ENCODE results near the gene NACA.

Gene NACA

GRCh38 chr12:56687223-56688128, 37.6 kb downstream of the NACA start:
- DNase-seq = peak; percentile 25

DNA sequence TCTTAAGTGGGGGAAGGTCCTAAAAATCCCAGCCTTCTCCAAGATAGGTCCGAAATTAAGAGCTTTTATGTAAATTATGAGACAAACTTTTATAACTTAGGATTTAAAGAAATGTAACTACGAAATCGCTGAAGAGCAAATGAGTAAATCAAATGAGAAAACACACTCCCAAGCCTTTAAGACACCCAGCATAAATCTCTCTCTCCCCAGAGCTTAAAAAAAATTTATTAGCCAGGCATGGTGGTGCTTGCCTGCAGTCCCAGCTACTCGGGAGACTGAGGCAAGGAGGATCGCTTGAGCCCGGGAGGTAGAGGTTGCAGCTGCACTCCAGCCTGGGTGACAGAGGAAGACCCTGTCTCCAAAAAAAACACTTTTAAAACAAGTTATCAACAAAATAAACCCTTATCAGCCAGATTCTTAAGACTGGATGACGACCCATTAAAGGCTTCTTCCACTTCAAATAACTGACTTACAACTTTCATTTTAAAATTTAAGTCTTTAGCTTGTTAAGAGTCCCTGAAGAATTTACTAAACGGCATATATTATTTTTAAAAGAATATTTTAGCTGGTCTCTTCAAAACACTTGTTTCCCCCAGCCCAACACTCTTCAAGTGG, 40.2 kb downstream of the NACA start:
- no peak for DNase-seq

- DNase-seq = no peak
These were observed 42.8 kb downstream of the NACA start for GRCh38 chr12:56682323-56682722.

- no peak for DNase-seq
These were observed 45.1 kb downstream of the NACA start for GRCh38 chr12:56679883-56680575.

DNA sequence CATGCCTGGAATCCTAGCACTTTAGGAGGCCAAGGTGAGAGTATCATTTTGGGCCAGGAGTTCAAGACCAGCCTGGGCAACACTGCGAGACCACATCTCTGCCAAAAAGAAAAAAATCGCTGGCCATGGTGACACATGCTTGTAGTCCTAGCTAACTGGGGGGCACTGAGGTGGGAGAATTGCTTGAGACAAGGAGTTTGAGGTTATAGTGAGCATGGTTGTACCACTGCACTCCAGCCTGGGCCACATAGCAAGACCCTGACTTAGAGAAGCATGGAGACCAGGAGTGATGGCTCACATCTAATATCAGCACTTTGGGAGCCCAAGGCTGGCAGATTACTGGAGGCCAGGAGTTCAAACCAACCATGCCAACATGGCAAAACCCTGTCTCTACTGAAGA, 46.2 kb downstream of the NACA start:
- no peak for DNase-seq

- no peak for DNase-seq
These were observed 47.4 kb downstream of the NACA start for GRCh38 chr12:56677680-56678079.

DNA sequence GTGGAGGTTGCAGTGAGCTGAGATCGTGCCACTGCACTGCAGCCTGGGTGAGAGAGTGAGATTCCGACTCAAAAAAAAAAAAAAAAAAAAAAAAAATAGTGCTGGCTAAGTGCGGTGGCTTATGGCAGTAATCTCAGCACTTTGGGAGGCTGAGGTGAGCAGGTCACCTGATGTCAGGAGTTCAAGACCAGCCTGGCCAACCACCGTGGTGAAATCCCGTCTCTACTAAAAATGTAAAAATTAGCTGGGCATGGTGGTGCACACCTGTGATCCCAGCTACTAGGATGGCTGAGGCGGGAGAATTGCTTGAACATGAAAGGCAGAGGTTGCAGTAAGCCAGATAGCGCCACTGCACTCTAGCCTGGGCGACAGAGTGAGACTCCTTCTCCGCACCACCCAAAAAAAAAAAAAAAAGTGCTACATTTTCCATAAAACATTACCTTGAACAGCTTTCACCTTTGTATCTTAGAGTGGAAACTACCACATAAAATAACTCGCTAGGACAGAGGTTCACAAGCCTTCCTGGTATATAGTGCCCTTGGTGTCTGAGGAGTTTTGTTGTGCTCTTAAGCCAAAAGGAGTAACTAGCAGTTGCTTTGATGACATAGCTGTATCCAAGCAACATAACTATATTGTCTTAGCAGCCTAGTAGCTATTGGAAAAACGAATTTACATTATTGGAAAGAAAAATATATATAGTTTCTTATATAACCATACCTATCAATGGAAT, 48.1 kb downstream of the NACA start:
- DNase-seq = no peak

DNA sequence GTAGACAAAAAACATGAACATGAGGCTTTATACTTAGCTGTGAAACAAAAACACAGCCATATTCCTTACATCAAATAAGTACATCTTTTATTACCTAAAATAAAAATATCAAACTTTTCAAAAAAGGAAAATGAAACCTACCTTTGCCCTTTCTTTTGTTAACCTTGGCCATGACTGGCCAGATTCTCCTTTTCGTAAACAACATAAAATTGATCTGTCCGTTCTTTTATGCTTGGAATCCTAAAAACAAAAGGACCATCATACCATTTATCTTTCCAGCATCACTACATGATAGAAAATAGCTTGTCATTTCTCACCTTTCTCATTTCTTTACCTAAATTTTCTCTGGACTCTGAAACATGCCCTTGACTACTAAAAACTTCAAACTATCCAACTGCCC, 53.5 kb downstream of the NACA start:
- no peak for DNase-seq

DNA sequence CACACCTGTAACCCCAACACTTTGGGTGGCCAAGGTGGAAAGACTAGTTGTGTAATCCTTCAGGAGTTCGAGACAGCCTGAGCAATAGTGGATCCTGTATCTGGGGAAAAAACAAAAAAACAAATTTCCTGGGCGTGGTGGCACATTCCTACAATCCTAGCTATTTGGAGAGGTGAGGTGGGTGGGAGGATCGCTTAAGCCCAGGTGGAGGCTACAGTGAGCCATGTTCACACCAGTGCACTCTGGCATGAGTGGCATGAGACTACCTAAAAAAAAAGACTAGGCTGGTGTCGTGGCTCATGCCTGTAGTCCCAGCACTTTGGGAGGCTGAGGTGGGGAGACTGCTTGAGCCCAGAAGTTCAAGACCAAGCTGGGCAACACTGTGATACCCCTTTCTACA, 54.3 kb downstream of the NACA start:
- no peak for DNase-seq

DNA sequence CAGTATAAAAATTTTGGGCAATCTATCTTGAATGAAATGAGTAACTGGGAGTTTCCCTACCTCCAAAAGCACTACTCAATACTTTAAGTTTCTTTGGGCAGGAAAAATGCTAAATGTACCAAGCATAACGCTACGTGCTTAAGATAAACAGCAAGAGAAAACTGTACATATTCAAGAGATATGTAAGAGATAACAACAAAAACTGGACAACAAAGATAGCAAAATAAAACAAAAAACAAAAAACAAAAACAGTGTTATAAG, 57.0 kb downstream of the NACA start:
- DNase-seq = no peak

All from NCI-H2227 treated with DMSO at 0.1 percent for 48 hours (cell line).